HepG2 (cell line): ENCODE measurements around the gene DLX3. TPM values are rescaled to one million over a fixed set of nuclear protein-coding genes. Genes with fewer than 3 reads are reported as not detected.

ENCODE experiments used
- ATAC-seq: fragments of 200-7000 bp; cut with Tn5 transposase; 3 replicates; pipeline ENCODE4 v1.9.1; 2020; ENCODE audit warnings: mild to moderate bottlenecking, moderate library complexity
- BruUV-seq: library from RNA; stranded (reverse); fragments of 400-500 nt; replicated peaks from 2 replicates; lab custom pipeline; 2021; lab: Mats Ljungman, UMichigan
- CTCF ChIA-PET: fragments of 300-600 bp; formaldehyde crosslinking; extraction: SDS; loops from one replicate; lab custom pipeline; 2021; ENCODE audit warnings: low total read pairs, inconsistent platforms, low intra/inter-chr PET ratio; lab: Yijun Ruan, JAX
- POLR2A ChIA-PET: fragments of 350-600 bp; sonication (Branson Sonifier 250); formaldehyde crosslinking; loops from one replicate; lab custom pipeline; 2020; ENCODE audit warnings: antibody characterized with exemption, inconsistent platforms; lab: Yijun Ruan, JAX
- DNase-seq: peaks from one replicate; pipeline ENCODE4 v3.0.0-alpha.2; 2015; ENCODE audit warnings: low spot score
- FAIRE-seq: peaks from 3 replicates; lab custom pipeline; 2011; peaks lifted over from hg19 to GRCh38; lab: Jason Lieb, UNC
- H2AFZ ChIP-seq: one replicate; pipeline ENCODE4 v1.6.1; 2011; ENCODE audit warnings: low read length, inconsistent platforms
- H3K27ac ChIP-seq: fragments of 300-600 bp; 3 replicates; pipeline ENCODE4 v1.8.0; 2011; ENCODE audit warnings: mixed run types, mild to moderate bottlenecking, mixed read lengths, low read length, inconsistent platforms; ENCODE audit not compliant: insufficient read depth; ENCODE audit errors: extremely low read length
- H3K27me3 ChIP-seq, 2 experiments: fragments of 200-600 bp in 1 of 2; 2 replicates in 1 of 2; 3 replicates in 1 of 2; pipeline versions ENCODE4 v1.6.0 to v1.8.0; 2011; ENCODE audit warnings: low read length in 2 of 2, mild to moderate bottlenecking in 2 of 2, moderate library complexity in 2 of 2, inconsistent platforms in 1 of 2; ENCODE audit not compliant: insufficient read depth in 2 of 2, control insufficient read depth in 1 of 2
- H3K36me3 ChIP-seq, 2 experiments: fragments of 200-600 bp in 1 of 2; replicated peaks in 1 of 2; 2 replicates in 1 of 2; 3 replicates in 1 of 2; pipeline versions ENCODE4 v1.5.1 to v1.8.0; 2011; ENCODE audit warnings: low read length in 2 of 2, inconsistent platforms in 1 of 2; ENCODE audit not compliant: insufficient read depth in 2 of 2, control insufficient read depth in 1 of 2
- H3K4me1 ChIP-seq: 2 replicates; pipeline ENCODE4 v1.5.1; 2012; ENCODE audit warnings: low read length, inconsistent platforms; ENCODE audit not compliant: insufficient read depth
- H3K4me2 ChIP-seq: 2 replicates; pipeline ENCODE4 v1.6.0; 2011; ENCODE audit warnings: low read depth, low read length, inconsistent platforms
- H3K4me3 ChIP-seq, 3 experiments: fragments of 200-600 bp in 1 of 3; sonication (generic), shearing (Covaris generic) in 1 of 3; replicated peaks in 1 of 3; 2 replicates each; pipeline ENCODE4 v1.5.1; 2011 to 2016; ENCODE audit warnings: low read length in 3 of 3, inconsistent platforms in 2 of 3, low read depth in 2 of 3, mild to moderate bottlenecking in 2 of 3, control low read depth in 1 of 3, mixed read lengths in 1 of 3; ENCODE audit not compliant: insufficient read depth in 1 of 3
- H3K79me2 ChIP-seq: one replicate; pipeline ENCODE4 v1.6.1; 2011; ENCODE audit warnings: low read length, inconsistent platforms; ENCODE audit not compliant: insufficient read depth
- H3K9ac ChIP-seq: 2 replicates; pipeline ENCODE4 v1.6.0; 2011; ENCODE audit warnings: mild to moderate bottlenecking, low read depth, low read length, inconsistent platforms; ENCODE audit not compliant: insufficient read depth
- H3K9me3 ChIP-seq: 2 replicates; pipeline ENCODE4 v1.5.1; 2012; ENCODE audit warnings: mild to moderate bottlenecking, low read length
- H4K20me1 ChIP-seq: 2 replicates; pipeline ENCODE4 v1.6.0; 2011; ENCODE audit warnings: inconsistent platforms, mild to moderate bottlenecking, low read length, moderate library complexity; ENCODE audit not compliant: insufficient read depth
- NFAT5 ChIP-seq: sonication (generic); formaldehyde crosslinking; IDR thresholded peaks from 2 replicates; pipeline ENCODE4 v1.4.0; 2020; ENCODE audit warnings: missing genetic modification reagents
- ZNF121 ChIP-seq: sonication (generic); formaldehyde crosslinking; IDR thresholded peaks from 2 replicates; pipeline ENCODE4 v1.5.0; 2020; ENCODE audit warnings: mild to moderate bottlenecking, missing genetic modification reagents
- ZNF839 ChIP-seq: sonication (generic); formaldehyde crosslinking; IDR thresholded peaks from 2 replicates; pipeline ENCODE4 v1.4.0; 2020; ENCODE audit warnings: missing genetic modification reagents, mild to moderate bottlenecking, borderline replicate concordance
- WGBS: methylation state at CpG from one replicate; pipeline ENCODE4 v1.1.6; 2017; ENCODE audit warnings: low lambda C conversion rate; 5-methylcytosine and 5-hydroxymethylcytosine counted together
- in situ Hi-C: cut with HindIII; loops from 2 replicates; pipeline ENCODE4 v1.10.0; 2017; ENCODE audit warnings: low pct_unique_long_range_greater_than_20kb; ENCODE audit not compliant: extremely low pct_ligation_motif_present
- intact Hi-C: fragments of 100-400 bp; cut with micrococcal nuclease; formaldehyde crosslinking; loops from one replicate; pipeline ENCODE4 v1.10.0; 2022; ENCODE audit not compliant: unreplicated experiment
- polyA plus RNA-seq, 8 experiments: library from polyadenylated mRNA; depleted of rRNA in 3 of 8; stranded (reverse) in 7 of 8; unstranded in 1 of 8; fragments of >200 nt; fragmentation: Illumina TruSeq in 4 of 8; extraction: Trizol in 4 of 8; gene quantifications; 2 replicates each; pipeline versions ENCODE4 v1.2.1 to v1.2.3, GENCODE V29; 2011 to 2016; ENCODE audit warnings: low read depth in 4 of 8, missing spikeins in 1 of 8, mixed read lengths in 1 of 8; ENCODE audit not compliant: insufficient read depth in 1 of 8
- total RNA-seq, 5 experiments: library from RNA; depleted of rRNA; stranded (reverse); fragments of >200 nt; fragmentation: Illumina TruSeq; extraction: Trizol; gene quantifications; 2 replicates each; pipeline ENCODE4 v1.2.3, GENCODE V29; 2016; ENCODE audit warnings: low read depth in 1 of 5

DLX3 gene
- total and polyA plus RNA-seq, 2 of the 13 experiments (the other 11 are each of a cell fraction or from before 2014, with no cell fraction given) = 0.03 TPM; not detected in 1

- no peak for TF ChIP-seq NFAT5
Measured at GRCh38 chr17:49966767-49967166, 28.3 kb downstream of the DLX3 start (continued).

- CTCF ChIA-PET = no interaction called here
- Histone ChIP-seq H3K4me2 (no peak overlapping the region), H3K27ac (no peak overlapping the region), H3K79me2 (no peaks in the 10 kb centered on the region), H3K36me3 (no peaks in the 10 kb centered on the region), H4K20me1 (no peaks in the 10 kb centered on the region; the same call in 1 of the 2 replicates), H3K9me3 (no peaks in the 10 kb centered on the region), H3K9ac (no peak overlapping the region), H2AFZ (no peak overlapping the region), H3K27me3 (peaks cover 31 to 83% of the 10 kb centered on the region in 2 experiments), H3K4me1 (peaks cover 29% of the 10 kb centered on the region), H3K4me3 (no peak overlapping the region)
- POLR2A ChIA-PET = no interaction called here
- intact Hi-C loops = no loop called here
- in situ Hi-C loops = no loop called here
- ATAC-seq (no peak), FAIRE-seq (no peak), DNase-seq (no peak)
- WGBS = 3% methylated on average over 10 of the region's 16 CpGs
- BruUV-seq = no TSS peak
- TF ChIP-seq ZNF839 (CRISPR knock-in tag) (no peak), ZNF121 (no peak)
- TF ChIP-seq, all 625 proteins: peak for 0
Measured at GRCh38 chr17:49965524-49965909, 29.5 kb downstream of the DLX3 start.
